Ecto neural progenitor cell (in vitro differentiated cells): ENCODE measurements around the gene SF3A2.

Source experiments
- DNase-seq: peaks from one replicate; pipeline ENCODE4 v3.0.0-alpha.2; 2018; ENCODE audit warnings: low spot score

SF3A2 gene

DNA sequence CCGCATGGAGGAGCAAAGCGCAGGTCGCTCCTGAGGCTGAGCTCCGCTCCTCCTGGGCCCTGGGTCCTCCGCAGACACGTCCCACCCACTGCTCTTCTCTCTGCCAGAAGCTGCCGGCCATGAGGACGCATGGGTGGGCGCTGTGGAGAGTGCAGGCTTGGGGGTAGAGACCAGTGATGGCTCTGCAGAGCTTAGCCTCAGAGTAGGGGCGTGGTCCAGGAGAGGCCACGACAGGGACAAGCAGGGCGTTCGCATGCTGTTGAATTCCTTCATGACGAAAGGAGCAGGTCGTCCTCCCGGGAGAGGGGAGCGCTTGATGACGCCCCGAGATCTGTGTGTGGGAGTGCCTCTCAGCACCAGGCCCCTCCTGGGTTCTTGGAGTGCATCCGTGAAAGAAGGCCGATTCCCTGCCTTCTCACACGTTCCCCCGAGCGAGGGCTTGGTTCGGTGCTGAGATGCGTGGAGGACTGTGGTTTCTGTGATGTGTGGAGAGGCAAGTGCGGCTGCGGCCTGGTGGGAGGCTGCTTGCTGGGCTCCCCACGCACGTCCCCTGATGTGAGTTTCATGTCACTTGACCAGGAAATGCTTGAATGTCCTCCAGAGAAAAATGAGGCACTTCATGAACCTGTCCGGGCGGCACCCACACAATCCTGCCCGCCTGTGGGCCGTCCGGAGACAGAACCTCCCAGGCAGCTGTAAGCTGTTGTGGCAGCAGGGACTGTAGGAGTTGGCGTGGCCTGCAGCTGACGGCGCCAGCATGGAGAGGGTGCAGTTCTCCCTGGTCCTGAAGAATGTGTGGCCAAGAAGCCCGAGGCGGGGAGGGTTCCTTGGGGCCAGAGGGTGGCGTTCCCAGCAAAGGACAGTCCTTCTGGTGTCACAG is 4.5 kb downstream of the SF3A2 start:
- DNase-seq: no peak

- DNase-seq: no peak
Measured at GRCh38 chr19:2242092-2242537, 5.5 kb downstream of the SF3A2 start.

GRCh38 chr19:2242816-2243215 is 6.2 kb downstream of the SF3A2 start:
- DNase-seq: no peak

GRCh38 chr19:2243274-2244124 is 6.9 kb downstream of the SF3A2 start:
- DNase-seq: no peak

GRCh38 chr19:2244125-2244411 is 7.4 kb downstream of the SF3A2 start:
- DNase-seq: no peak

DNA sequence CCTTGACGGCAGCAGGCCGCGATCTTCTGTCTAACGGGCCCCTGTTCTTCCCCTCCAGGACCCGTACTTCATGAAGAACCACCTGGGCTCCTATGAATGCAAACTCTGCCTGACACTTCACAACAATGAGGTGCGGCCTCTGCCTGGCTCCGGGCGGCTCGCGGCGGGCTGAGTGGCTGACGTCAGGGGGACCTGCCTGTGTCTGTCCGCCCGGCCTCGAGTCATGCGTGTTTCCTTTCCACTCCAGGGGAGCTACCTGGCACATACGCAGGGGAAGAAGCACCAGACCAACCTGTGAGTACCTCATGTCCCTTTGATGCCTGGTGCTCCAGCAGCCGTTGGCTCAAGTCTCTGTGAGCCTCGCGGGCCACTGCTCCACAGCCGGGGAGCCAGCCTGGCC is 7.9 kb downstream of the SF3A2 start:
- DNase-seq: no peak

- no peak for DNase-seq
Measured at GRCh38 chr19:2245273-2245672, 8.6 kb downstream of the SF3A2 start.

- no peak for DNase-seq
Measured at GRCh38 chr19:2246014-2246620, 9.5 kb downstream of the SF3A2 start.

GRCh38 chr19:2246801-2247361 is 10.3 kb downstream of the SF3A2 start:
- DNase-seq: no peak

GRCh38 chr19:2247433-2248101 is 10.9 kb downstream of the SF3A2 start:
- no peak for DNase-seq

DNA sequence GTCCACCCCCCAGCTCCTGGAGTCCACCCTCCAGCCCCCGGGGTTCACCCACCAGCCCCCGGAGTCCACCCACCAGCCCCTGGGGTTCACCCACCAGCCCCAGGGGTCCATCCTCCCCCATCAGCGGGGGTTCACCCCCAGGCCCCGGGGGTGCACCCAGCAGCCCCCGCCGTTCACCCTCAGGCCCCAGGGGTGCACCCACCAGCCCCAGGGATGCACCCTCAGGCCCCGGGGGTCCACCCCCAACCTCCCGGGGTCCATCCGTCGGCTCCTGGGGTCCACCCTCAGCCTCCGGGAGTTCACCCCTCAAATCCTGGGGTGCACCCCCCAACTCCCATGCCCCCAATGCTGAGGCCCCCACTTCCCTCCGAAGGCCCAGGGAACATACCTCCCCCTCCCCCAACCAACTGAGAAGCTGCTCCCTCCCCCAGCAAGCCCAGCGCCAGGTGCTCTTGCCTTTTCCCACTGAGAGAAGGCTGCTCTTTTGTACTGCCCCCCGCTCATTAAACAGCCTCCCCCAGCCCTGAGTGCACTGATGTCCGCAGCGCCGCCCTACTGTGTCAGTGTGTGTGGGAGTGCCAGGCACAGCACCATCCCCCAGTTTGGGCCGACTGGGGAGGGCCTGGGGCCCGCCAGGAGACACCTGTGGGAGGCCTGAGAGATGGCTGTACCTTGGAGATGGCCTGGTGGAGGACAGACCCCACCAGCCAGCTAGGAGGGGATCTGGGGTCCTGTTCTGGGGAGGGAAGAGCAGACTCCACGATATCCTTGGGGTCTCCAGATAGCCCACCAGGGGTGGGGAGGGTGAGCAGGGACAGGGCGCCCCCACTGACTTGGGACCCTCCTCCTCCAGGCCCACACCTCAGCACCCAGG is 11.7 kb downstream of the SF3A2 start:
- no peak for DNase-seq

GRCh38 chr19:2249010-2249866 is 12.6 kb downstream of the SF3A2 start, which contains the start of gene AMH:
Gene AMH (plus strand): TSS chr19:2249323. CDS start chr19:2249333, 10 bp downstream.
- DNase-seq: no peak

GRCh38 chr19:2249880-2250765 is 13.5 kb downstream of the SF3A2 start:
- no peak for DNase-seq

DNA sequence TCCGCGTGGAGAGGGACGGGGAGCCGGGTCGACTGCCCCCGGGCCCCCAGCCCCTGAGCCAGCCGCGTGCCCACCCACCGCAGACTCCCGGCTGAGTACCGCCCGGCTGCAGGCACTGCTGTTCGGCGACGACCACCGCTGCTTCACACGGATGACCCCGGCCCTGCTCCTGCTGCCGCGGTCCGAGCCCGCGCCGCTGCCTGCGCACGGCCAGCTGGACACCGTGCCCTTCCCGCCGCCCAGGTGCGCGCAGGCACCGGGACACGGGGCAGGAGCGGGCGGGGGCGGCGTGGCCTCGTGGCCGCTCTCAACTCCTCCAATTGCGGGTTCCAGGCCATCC is 14.1 kb downstream of the SF3A2 start:
- DNase-seq: no peak

- no peak for DNase-seq
Measured at GRCh38 chr19:2251106-2252054, 14.8 kb downstream of the SF3A2 start.

DNA sequence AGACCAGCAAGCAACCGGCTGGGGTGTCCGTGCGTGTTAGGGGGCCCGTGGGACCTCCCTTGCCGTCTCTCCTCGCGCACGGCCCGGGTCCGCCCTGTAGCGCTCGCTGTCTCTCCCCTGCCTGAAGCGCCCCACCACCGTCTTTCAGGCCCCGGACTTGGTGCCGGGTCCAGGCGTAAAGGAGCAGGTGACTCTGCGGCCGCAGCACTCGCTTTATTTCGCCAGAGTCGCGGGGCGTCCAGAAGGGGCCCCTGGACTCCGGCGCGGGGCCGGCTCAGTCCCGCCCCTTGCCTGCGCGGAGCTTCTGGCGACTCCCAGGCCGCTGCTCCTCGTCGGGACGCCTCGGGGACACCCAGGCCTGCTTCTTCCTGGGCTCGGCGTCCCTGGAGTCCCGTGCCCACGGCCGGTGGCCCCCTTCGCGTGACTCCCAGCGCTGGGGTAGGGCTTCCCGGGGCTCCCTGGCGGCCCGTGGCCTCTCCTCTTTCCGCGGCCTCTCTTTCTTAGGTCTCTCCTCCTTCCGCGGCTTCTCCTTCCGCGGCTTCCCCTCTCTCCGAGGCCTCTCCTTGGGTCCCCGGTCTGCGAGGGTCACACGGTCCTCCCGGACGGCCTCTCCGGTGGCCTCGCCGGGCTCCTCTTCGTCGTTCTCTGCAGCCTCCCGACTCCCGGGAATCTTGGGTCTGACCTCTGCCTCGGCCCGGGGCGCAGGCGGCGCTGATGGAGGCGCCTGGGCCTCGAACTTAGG is 15.6 kb downstream of the SF3A2 start:
- no peak for DNase-seq

DNA sequence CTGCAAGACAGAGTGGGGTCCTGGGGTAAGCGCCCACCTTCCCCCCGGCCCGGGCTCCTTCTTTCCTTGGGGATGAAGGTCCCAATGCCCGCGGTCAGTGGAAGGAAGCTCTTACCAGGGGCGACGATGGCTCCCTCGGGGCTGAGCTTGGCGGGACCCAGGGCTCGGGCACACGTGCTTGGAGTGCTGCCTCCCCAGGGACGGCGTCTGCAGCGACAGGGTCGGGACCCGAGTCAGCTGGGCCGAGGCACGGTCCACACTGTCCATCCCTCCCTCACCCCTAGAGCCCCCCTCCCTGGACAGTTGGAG is 16.1 kb downstream of the SF3A2 start:
- DNase-seq: no peak
